Mesendoderm (in vitro differentiated cells): Measurements from ENCODE around the gene HAUS8.

Experiments used
- DNase-seq: peaks from one replicate; pipeline ENCODE4 v3.0.0; 2013
- H2AK5ac ChIP-seq: 2 replicates; pipeline ENCODE4 v1.6.1; 2013; ENCODE audit warnings: low read length, inconsistent platforms
- H2BK120ac ChIP-seq: 2 replicates; pipeline ENCODE4 v1.6.1; 2013; ENCODE audit warnings: low read depth, mild to moderate bottlenecking, low read length, moderate library complexity, mixed read lengths
- H2BK15ac ChIP-seq: replicated peaks from 2 replicates; pipeline ENCODE4 v1.6.1; 2013; ENCODE audit warnings: low read depth, mild to moderate bottlenecking, moderate library complexity
- H2BK5ac ChIP-seq: 2 replicates; pipeline ENCODE4 v1.6.1; 2013; ENCODE audit warnings: low read length, inconsistent platforms
- H3K18ac ChIP-seq: 2 replicates; pipeline ENCODE4 v1.6.1; 2013; ENCODE audit warnings: mild to moderate bottlenecking, low read length, mixed read lengths
- H3K23ac ChIP-seq: one replicate; pipeline ENCODE4 v1.6.1; 2013; ENCODE audit warnings: low read length
- H3K27ac ChIP-seq: 2 replicates; pipeline ENCODE4 v1.5.1; 2013; ENCODE audit warnings: low read depth, mild to moderate bottlenecking, inconsistent platforms, low read length, moderate library complexity
- H3K27me3 ChIP-seq: 2 replicates; pipeline ENCODE4 v1.6.1; 2013; ENCODE audit warnings: low read length, control low read depth, mild to moderate bottlenecking, inconsistent platforms; ENCODE audit not compliant: insufficient read depth, poor library complexity
- H3K36me3 ChIP-seq: 2 replicates; pipeline ENCODE4 v1.6.1; 2013; ENCODE audit warnings: low read length, inconsistent platforms; ENCODE audit not compliant: control insufficient read depth, insufficient read depth
- H3K4ac ChIP-seq: one replicate; pipeline ENCODE4 v1.6.1; 2013; ENCODE audit warnings: low read depth, mild to moderate bottlenecking, low read length, moderate library complexity
- H3K4me1 ChIP-seq: 2 replicates; pipeline ENCODE4 v1.6.1; 2013; ENCODE audit warnings: low read depth, low read length, inconsistent platforms; ENCODE audit not compliant: control insufficient read depth
- H3K4me2 ChIP-seq: 2 replicates; pipeline ENCODE4 v1.6.1; 2013; ENCODE audit warnings: low read length
- H3K4me3 ChIP-seq: 2 replicates; pipeline ENCODE4 v1.5.1; 2013; ENCODE audit warnings: mild to moderate bottlenecking, low read length
- H3K56ac ChIP-seq: one replicate; pipeline ENCODE4 v1.6.1; 2013; ENCODE audit warnings: low read length
- H3K79me1 ChIP-seq: 2 replicates; pipeline ENCODE4 v1.6.1; 2013; ENCODE audit warnings: low read length, inconsistent platforms
- H3K79me2 ChIP-seq: 2 replicates; pipeline ENCODE4 v1.6.1; 2013; ENCODE audit warnings: mild to moderate bottlenecking, low read length; ENCODE audit not compliant: control insufficient read depth, insufficient read depth
- H3K9ac ChIP-seq: 2 replicates; pipeline ENCODE4 v1.6.1; 2013; ENCODE audit warnings: low read length, inconsistent platforms
- H4K5ac ChIP-seq: one replicate; pipeline ENCODE4 v1.6.1; 2013; ENCODE audit warnings: low read length
- H4K8ac ChIP-seq: one replicate; pipeline ENCODE4 v1.6.1; 2013; ENCODE audit warnings: low read depth, mild to moderate bottlenecking, control low read depth, low read length, moderate library complexity
- WGBS: extraction: QIAGEN DNeasy Blood & Tissue Kit; methylation state at CpG from one replicate; pipeline ENCODE4 v1.1.7; 2013; ENCODE audit warnings: low lambda C conversion rate, missing lambda C conversion rate; ENCODE audit not compliant: insufficient coverage; ENCODE audit errors: extremely low coverage; 5-methylcytosine and 5-hydroxymethylcytosine counted together

The HAUS8 gene

DNA sequence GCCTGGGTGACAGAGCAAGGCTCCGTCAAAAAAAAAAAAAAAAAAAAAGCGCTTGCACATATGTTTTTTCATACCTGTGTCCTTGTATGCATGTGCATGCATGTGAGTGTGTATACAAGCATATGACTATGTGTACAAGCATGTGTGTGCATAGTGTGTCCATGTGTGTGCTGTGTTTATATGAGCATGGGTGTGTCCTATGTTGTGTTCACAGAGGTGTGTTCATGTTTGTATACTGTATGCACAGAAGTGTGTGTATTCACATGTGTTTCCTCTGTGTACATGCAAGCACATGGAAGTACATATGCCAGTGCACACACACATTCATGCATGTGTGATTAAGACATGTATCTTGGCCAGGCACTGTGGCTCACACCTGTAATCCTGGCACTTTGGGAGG lies 17.4 kb upstream of the HAUS8 start:
- Histone ChIP-seq H3K4me2 (no peak overlapping the region), H3K9ac (no peak overlapping the region), H3K23ac (no peak overlapping the region), H2BK120ac (no peak overlapping the region), H3K79me1 (peaks cover 30% of the 10 kb centered on the region), H3K4me1 (peaks cover 2% of the 10 kb centered on the region), H3K79me2 (peaks cover 34% of the 10 kb centered on the region), H3K27ac (no peak overlapping the region), H2BK5ac (no peak overlapping the region), H3K36me3 (no peaks in the 10 kb centered on the region), H3K4me3 (no peak overlapping the region), H2BK15ac (no peak overlapping the region), H4K5ac (no peak overlapping the region), H3K4ac (no peak overlapping the region), H2AK5ac (no peak overlapping the region), H4K8ac (no peak overlapping the region), H3K18ac (no peak overlapping the region), H3K27me3 (no peaks in the 10 kb centered on the region), H3K56ac (no peak overlapping the region)
- whole genome bisulfite sequencing, result no CpG with 5 or more reads among the region's 2 CpGs
- DNase-seq, result no peak

DNA sequence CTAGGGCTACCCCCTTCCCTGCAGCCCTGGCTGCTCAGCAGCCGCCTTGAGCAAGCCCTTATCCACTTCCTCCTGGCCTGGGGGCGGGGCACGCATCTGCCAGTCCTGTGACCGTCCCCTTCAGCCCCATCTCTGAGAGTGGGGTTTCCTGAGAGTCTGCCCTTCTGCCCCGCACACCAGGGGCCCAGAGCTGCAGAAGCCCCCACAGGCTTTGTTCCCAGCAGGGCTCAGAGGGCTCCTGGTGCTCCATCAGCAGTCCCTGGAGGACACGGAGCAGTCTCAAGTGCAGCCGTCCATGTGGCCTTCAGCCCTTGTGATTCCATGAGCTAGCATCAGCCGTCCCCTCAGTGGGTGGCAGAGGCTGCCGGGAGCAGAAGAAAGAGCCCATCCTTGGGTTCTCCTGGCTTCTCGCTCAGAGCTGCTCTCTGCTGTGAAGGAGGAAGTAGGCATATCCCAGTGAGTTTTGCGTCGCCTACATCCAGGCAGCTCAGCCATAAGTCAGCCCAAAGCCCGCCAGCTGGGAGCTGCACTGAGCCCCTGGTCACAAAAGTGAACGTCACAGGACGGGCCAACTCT lies 16.6 kb upstream of the HAUS8 start:
- no peak overlapping the region for H4K5ac ChIP-seq
- no peak overlapping the region for H2BK120ac ChIP-seq
- H3K4me3 ChIP-seq, result no peak overlapping the region
- H3K79me2 ChIP-seq, result peaks cover 32% of the 10 kb centered on the region
- H2BK15ac ChIP-seq, result no peak overlapping the region
- no peak overlapping the region for H3K23ac ChIP-seq
- H3K36me3 ChIP-seq, result no peaks in the 10 kb centered on the region
- no peaks in the 10 kb centered on the region for H3K27me3 ChIP-seq
- no peak overlapping the region for H2BK5ac ChIP-seq
- no peak overlapping the region for H3K27ac ChIP-seq
- peaks cover 2% of the 10 kb centered on the region for H3K4me1 ChIP-seq
- H3K56ac ChIP-seq, result peak overlapping the region; percentile 49
- peak; percentile 25 for DNase-seq
- no peak overlapping the region for H2AK5ac ChIP-seq
- H3K4ac ChIP-seq, result peak overlapping the region; percentile 19
- WGBS, result no CpG with 5 or more reads among the region's 15 CpGs
- no peak overlapping the region for H3K9ac ChIP-seq
- no peak overlapping the region for H3K4me2 ChIP-seq
- no peak overlapping the region for H3K18ac ChIP-seq
- no peak overlapping the region for H4K8ac ChIP-seq
- peaks cover 30% of the 10 kb centered on the region for H3K79me1 ChIP-seq

- Histone ChIP-seq H3K56ac (no peak overlapping the region), H3K27me3 (no peaks in the 10 kb centered on the region), H3K23ac (no peak overlapping the region), H2BK15ac (no peak overlapping the region), H4K8ac (no peak overlapping the region), H2BK5ac (no peak overlapping the region), H3K4me1 (peaks cover 2% of the 10 kb centered on the region), H3K36me3 (no peaks in the 10 kb centered on the region), H2BK120ac (no peak overlapping the region), H2AK5ac (no peak overlapping the region), H3K4ac (no peak overlapping the region), H3K4me3 (no peak overlapping the region), H3K27ac (no peak overlapping the region), H3K18ac (no peak overlapping the region), H3K9ac (no peak overlapping the region), H3K79me1 (peaks cover 30% of the 10 kb centered on the region), H3K79me2 (peaks cover 28% of the 10 kb centered on the region), H3K4me2 (no peak overlapping the region), H4K5ac (no peak overlapping the region)
- no peak for DNase-seq
- no CpG with 5 or more reads among the region's 9 CpGs for WGBS
Measured at GRCh38 chr19:17090583-17090982, 15.3 kb upstream of the HAUS8 start.

DNA sequence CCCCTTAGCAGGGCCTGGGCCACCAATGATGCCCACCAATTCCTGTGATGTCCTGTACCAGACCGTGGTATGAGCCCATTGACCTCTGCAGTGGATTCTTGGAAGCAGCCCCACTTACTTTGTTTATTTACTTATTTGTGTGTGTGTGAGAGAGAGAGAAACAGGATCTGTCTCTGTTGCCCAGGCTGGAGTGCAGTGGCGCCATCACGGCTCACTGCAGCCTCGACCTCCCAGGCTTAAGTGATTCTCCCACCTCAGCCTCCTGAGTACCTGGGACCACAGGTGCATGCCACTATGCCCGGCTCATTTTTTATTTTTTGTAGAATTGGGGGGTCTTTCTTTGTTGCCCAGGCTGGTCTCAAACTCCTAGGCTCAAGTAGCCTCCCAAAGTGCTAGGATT lies 13.3 kb upstream of the HAUS8 start:
- no peak overlapping the region for H3K4ac ChIP-seq
- no peak overlapping the region for H2BK5ac ChIP-seq
- peaks cover 31% of the 10 kb centered on the region for H3K79me2 ChIP-seq
- H3K23ac ChIP-seq, result no peak overlapping the region
- H3K36me3 ChIP-seq, result no peaks in the 10 kb centered on the region
- DNase-seq, result no peak
- H3K79me1 ChIP-seq, result peaks cover 30% of the 10 kb centered on the region
- no peak overlapping the region for H3K4me3 ChIP-seq
- H3K18ac ChIP-seq, result no peak overlapping the region
- no peak overlapping the region for H4K5ac ChIP-seq
- no peaks in the 10 kb centered on the region for H3K27me3 ChIP-seq
- H2AK5ac ChIP-seq, result no peak overlapping the region
- no peak overlapping the region for H4K8ac ChIP-seq
- no peak overlapping the region for H3K9ac ChIP-seq
- no peak overlapping the region for H3K56ac ChIP-seq
- no peak overlapping the region for H2BK120ac ChIP-seq
- no peak overlapping the region for H2BK15ac ChIP-seq
- H3K27ac ChIP-seq, result no peak overlapping the region
- no CpG with 5 or more reads among the region's 5 CpGs for WGBS
- H3K4me2 ChIP-seq, result no peak overlapping the region
- peaks cover 2% of the 10 kb centered on the region for H3K4me1 ChIP-seq

DNA sequence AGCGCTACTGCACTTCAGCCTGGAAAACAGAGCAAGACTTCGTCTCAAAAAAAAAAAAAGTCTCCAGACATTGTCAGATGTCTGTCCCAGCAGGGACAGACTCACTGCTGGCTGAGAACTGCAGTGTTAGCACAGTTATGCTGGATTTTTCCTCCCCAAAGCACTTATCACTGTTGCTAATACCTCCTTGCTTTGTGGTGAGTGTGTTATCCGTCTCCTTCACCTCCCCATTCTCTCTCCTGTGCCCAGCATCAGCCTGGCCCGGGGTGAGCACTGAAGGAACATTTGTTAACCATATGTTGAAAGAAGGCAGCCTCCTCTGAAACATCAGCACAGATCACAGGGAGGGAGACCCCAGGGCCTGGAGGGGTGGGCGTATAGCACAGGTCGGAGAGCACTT lies 11.6 kb upstream of the HAUS8 start:
- Histone ChIP-seq H3K4me1 (peaks cover 2% of the 10 kb centered on the region), H3K27ac (no peak overlapping the region), H2BK5ac (no peak overlapping the region), H3K79me2 (peaks cover 33% of the 10 kb centered on the region), H3K36me3 (no peaks in the 10 kb centered on the region), H3K79me1 (peaks cover 32% of the 10 kb centered on the region), H3K4me2 (no peak overlapping the region), H3K56ac (no peak overlapping the region), H3K4ac (no peak overlapping the region), H3K18ac (no peak overlapping the region), H3K4me3 (no peak overlapping the region), H3K27me3 (no peaks in the 10 kb centered on the region), H3K9ac (no peak overlapping the region), H4K5ac (no peak overlapping the region), H2BK15ac (no peak overlapping the region), H2AK5ac (no peak overlapping the region), H3K23ac (no peak overlapping the region), H4K8ac (no peak overlapping the region), H2BK120ac (no peak overlapping the region)
- no peak for DNase-seq
- WGBS, result no CpG with 5 or more reads among the region's 6 CpGs

DNA sequence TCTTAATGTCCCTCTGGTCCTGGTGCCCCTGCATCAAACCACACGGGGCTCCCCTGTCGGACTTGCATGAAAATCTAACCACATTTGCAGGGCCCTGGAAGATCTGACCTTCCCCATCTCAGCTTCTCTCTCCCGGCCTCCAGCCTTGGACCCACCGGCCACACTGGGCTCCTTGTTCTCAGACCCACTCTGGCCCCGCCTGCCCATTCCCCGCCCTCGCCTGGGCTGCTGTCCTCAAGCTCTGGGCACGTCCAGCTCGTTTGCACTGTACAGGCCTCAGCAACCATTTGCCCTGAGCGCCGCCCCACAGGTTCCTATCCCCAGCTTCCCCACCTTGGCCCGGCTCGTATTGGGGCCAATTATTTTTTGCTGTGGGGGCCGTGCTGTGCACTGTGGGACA lies 10.9 kb upstream of the HAUS8 start:
- Histone ChIP-seq H3K4me2 (no peak overlapping the region), H2BK5ac (no peak overlapping the region), H3K18ac (no peak overlapping the region), H3K27ac (no peak overlapping the region), H3K4me1 (no peaks in the 10 kb centered on the region), H4K5ac (no peak overlapping the region), H3K79me1 (peaks cover 30% of the 10 kb centered on the region), H3K23ac (no peak overlapping the region), H3K36me3 (no peaks in the 10 kb centered on the region), H3K4ac (no peak overlapping the region), H4K8ac (no peak overlapping the region), H3K9ac (no peak overlapping the region), H3K4me3 (no peak overlapping the region), H2AK5ac (no peak overlapping the region), H3K27me3 (no peaks in the 10 kb centered on the region), H2BK15ac (no peak overlapping the region), H3K79me2 (peaks cover 37% of the 10 kb centered on the region), H2BK120ac (no peak overlapping the region), H3K56ac (no peak overlapping the region)
- no peak for DNase-seq
- WGBS, result no CpG with 5 or more reads among the region's 14 CpGs
